Stimulated activated CD4-positive, alpha-beta T cell treated with anti-CD3 and anti-CD28 coated beads, Interleukin-4, amount 100 ng/mL, for 4 hours (primary cell): Measurements from ENCODE around the gene KLK12.
"Not testable (repeated sequence)": the region's sequence is repeated elsewhere in the genome, so short reads cannot be mapped to it uniquely, and the experiment has no call there.

Experiments used
- DNase-seq, 2 experiments: peaks; one replicate each; pipeline ENCODE4 v3.0.0-alpha.2; 2020

KLK12 gene

GRCh38 chr19:51012661-51013190, 22.1 kb downstream of the KLK12 start:
- no peak for DNase-seq

- DNase-seq, result no peak
These were observed 24.6 kb downstream of the KLK12 start for GRCh38 chr19:51010066-51010795.

GRCh38 chr19:51009061-51009891, 25.5 kb downstream of the KLK12 start:
- no peak for DNase-seq

GRCh38 chr19:51007488-51007887, 27.3 kb downstream of the KLK12 start:
- no peak for DNase-seq

- no peak for DNase-seq
These were observed 28.4 kb downstream of the KLK12 start for GRCh38 chr19:51006406-51006805.

GRCh38 chr19:51005248-51005647, 29.6 kb downstream of the KLK12 start:
- DNase-seq, result no peak

GRCh38 chr19:51003316-51003715, 31.5 kb downstream of the KLK12 start:
- no peak for DNase-seq

GRCh38 chr19:51002542-51003311, 32.1 kb downstream of the KLK12 start:
- DNase-seq, result no peak

GRCh38 chr19:51002089-51002532, 32.7 kb downstream of the KLK12 start:
- no peak for DNase-seq

GRCh38 chr19:51001515-51001914, 33.3 kb downstream of the KLK12 start, which contains the start of gene KLK8:
TSS of gene KLK8 (minus strand) at chr19:51001604. CDS start at chr19:51001167, 437 bp downstream.
- DNase-seq, result no peak

GRCh38 chr19:51000981-51001380, 33.8 kb downstream of the KLK12 start:
- no peak for DNase-seq

GRCh38 chr19:51000426-51000825, 34.4 kb downstream of the KLK12 start:
- no peak for DNase-seq

GRCh38 chr19:50998686-50999085, 36.1 kb downstream of the KLK12 start:
- DNase-seq, result no peak

- DNase-seq, result no peak
These were observed 36.7 kb downstream of the KLK12 start for GRCh38 chr19:50998061-50998460.

GRCh38 chr19:50994129-50994528, 40.7 kb downstream of the KLK12 start:
- DNase-seq, result no peak

GRCh38 chr19:50992666-50993035, 42.2 kb downstream of the KLK12 start:
- DNase-seq, result no peak

GRCh38 chr19:50984416-50984815, 50.4 kb downstream of the KLK12 start:
- DNase-seq, result not testable (repeated sequence)

GRCh38 chr19:50983625-50984292, 51.0 kb downstream of the KLK12 start, which contains the start of gene KLK7:
TSS of gene KLK7 (minus strand) at chr19:50983917. CDS start at chr19:50982399, 1,518 bp downstream.
- DNase-seq, result no peak

GRCh38 chr19:50982186-50982585, 52.6 kb downstream of the KLK12 start:
- DNase-seq, result no peak

- no peak for DNase-seq
These were observed 53.1 kb downstream of the KLK12 start for GRCh38 chr19:50981587-50982146.

- DNase-seq, result no peak
These were observed 54.6 kb downstream of the KLK12 start for GRCh38 chr19:50980208-50980607.

GRCh38 chr19:50979758-50980157, 55.0 kb downstream of the KLK12 start:
- no peak for DNase-seq
